ENCODE measurements around the gene TAS2R50.

- no peak for TF ChIP-seq CTCF (IDR thresholded peaks at IDR 0.05)
- TF ChIP-seq POLR2A (IDR thresholded peaks at IDR 0.05) = no peak
Observed at GRCh38 chr12:10966314-10966713, 20.4 kb downstream of the TAS2R50 start.

Data from adrenal gland (tissue), 5 donors.